GM12891 (cell line): ENCODE results near the gene CX3CL1.

Source experiments
- POLR2A ChIP-seq: IDR thresholded peaks from 2 replicates; pipeline ENCODE4 v1.6.1; 2011; ENCODE audit warnings: low read depth, low read length, control low read depth
- POLR2AphosphoS5 ChIP-seq: IDR thresholded peaks from 2 replicates; pipeline ENCODE4 v1.6.1; 2011; ENCODE audit warnings: low read depth, low read length, control low read depth
- TAF1 ChIP-seq: IDR thresholded peaks from 2 replicates; pipeline ENCODE4 v1.6.1; 2011; ENCODE audit warnings: low read depth, low read length, control low read depth

DNA sequence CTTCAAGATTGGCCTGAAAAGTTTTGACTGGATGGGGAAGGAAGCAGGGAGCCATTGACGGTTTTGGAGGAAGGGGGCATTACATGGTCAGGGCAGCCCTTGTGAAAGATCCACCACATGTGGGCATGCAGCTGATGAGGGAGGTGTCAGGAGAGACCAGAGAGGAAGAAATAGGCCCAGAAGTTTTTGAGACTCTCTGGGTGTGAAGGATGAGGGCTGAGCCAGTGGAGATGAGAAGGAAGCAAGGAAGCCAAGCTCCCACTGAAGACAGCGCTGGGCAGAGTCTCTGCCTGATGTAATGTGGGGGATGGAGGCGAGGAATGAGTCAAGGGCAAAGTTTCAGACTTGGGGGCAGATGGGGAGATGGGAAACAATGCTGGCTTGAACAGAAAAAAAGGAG, 32.8 kb downstream of the CX3CL1 start:
- TF ChIP-seq POLR2A (no peak), TAF1 (no peak), POLR2AphosphoS5 (no peak)
